SJCRH30 (cell line): ENCODE data around the gene SPART. TPM values are rescaled to one million over a fixed set of nuclear protein-coding genes. Genes with fewer than 3 reads are reported as not detected.

Experiments used
- DNase-seq, 2 experiments: peaks; one replicate each; pipeline ENCODE4 v3.0.0-alpha.2; 2015 to 2020
- H3K27ac ChIP-seq: fragments of 250-450 bp; sonication (Bioruptor Pico); 2 replicates; pipeline ENCODE4 v1.5.1; 2020; ENCODE audit warnings: mild to moderate bottlenecking, moderate library complexity
- H3K27me3 ChIP-seq: fragments of 250-450 bp; sonication (Bioruptor Pico); 2 replicates; pipeline ENCODE4 v1.5.1; 2020; ENCODE audit warnings: mild to moderate bottlenecking, moderate library complexity
- H3K36me3 ChIP-seq: fragments of 250-450 bp; sonication (Bioruptor Pico); 2 replicates; pipeline ENCODE4 v1.5.1; 2020; ENCODE audit warnings: mild to moderate bottlenecking, moderate library complexity
- H3K4me1 ChIP-seq: fragments of 250-450 bp; sonication (Bioruptor Pico); 2 replicates; pipeline ENCODE4 v1.5.1; 2020; ENCODE audit warnings: mild to moderate bottlenecking, moderate library complexity
- H3K4me3 ChIP-seq: fragments of 250-450 bp; sonication (Bioruptor Pico); 2 replicates; pipeline ENCODE4 v1.5.1; 2020; ENCODE audit warnings: mild to moderate bottlenecking, moderate library complexity
- H3K9me3 ChIP-seq: fragments of 250-450 bp; sonication (Bioruptor Pico); replicated peaks from 2 replicates; pipeline ENCODE4 v1.5.1; 2020; ENCODE audit warnings: mild to moderate bottlenecking, moderate library complexity
- total RNA-seq: library from RNA; depleted of rRNA; stranded (reverse); fragments of >200 nt; shearing (Covaris generic); gene quantifications from 2 replicates; pipeline ENCODE4 v1.2.3, GENCODE V29; 2014; rRNA removed

SPART gene
- total RNA-seq, 1 experiment from 2014 or later = 136 TPM

- Histone ChIP-seq H3K27ac (no peak overlapping the region), H3K27me3 (no peaks in the 10 kb centered on the region), H3K9me3 (no peaks in the 10 kb centered on the region)
These were observed 72.8 kb downstream of the SPART start for GRCh38 chr13:36273431-36273830.

DNA sequence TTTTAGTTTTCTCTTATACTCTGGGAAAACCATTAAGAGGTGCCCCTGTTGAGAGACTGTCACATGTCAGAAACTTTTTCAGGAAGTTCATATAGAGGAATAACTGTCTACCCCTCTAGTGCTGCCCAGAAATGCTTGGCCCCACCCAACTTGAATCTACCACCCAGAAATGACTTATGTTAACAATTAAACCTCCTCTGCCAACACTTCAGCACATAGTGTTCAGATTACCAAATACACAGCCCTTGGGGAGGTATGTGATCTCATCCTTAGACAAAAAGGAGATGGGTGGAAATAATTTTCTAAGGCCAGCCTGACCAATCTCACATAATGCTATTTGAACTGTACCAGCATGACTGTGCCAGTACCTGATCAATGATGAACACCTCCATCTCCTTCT is 84.2 kb downstream of the SPART start:
- no peak overlapping the region for H3K27ac ChIP-seq
- H3K9me3 ChIP-seq = no peaks in the 10 kb centered on the region
- no peaks in the 10 kb centered on the region for H3K27me3 ChIP-seq
- no peaks in the 10 kb centered on the region for H3K4me1 ChIP-seq
- no peaks in the 10 kb centered on the region for H3K36me3 ChIP-seq
- no peak overlapping the region for H3K4me3 ChIP-seq
- no peak for DNase-seq

More at GRCh38 chr13:36273431-36273830, 72.8 kb downstream of the SPART start:
- H3K4me3 ChIP-seq = no peak overlapping the region
- DNase-seq = no peak
- H3K4me1 ChIP-seq = peaks cover 8% of the 10 kb centered on the region; the same call in 1 of the 2 replicates
- H3K36me3 ChIP-seq = no peaks in the 10 kb centered on the region

DNA sequence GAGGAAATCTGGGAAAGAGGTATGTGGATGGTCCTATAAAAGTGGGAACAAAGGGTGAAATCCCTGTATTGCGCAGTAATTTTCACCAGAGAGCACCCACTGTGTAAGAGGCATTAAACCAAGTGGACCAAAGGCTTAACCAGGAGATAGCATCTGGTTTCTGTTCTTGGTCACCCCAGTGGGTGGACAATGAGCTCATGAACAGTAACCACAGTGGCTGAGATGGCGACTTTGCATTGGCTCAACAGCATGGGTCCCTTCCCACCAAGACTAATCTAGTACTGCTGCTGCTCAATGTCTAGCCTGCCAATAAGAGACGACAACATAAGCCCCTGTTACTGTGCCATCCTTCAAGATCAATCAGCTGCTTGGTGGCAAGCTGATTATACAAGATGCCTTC is 85.2 kb downstream of the SPART start:
- H3K9me3 ChIP-seq = no peaks in the 10 kb centered on the region
- H3K27me3 ChIP-seq = no peaks in the 10 kb centered on the region
- no peak overlapping the region for H3K4me3 ChIP-seq
- peak in 1 of 2 experiments; percentile 15 for DNase-seq
- no peak overlapping the region for H3K27ac ChIP-seq
- H3K4me1 ChIP-seq = no peaks in the 10 kb centered on the region
- H3K36me3 ChIP-seq = no peaks in the 10 kb centered on the region

DNA sequence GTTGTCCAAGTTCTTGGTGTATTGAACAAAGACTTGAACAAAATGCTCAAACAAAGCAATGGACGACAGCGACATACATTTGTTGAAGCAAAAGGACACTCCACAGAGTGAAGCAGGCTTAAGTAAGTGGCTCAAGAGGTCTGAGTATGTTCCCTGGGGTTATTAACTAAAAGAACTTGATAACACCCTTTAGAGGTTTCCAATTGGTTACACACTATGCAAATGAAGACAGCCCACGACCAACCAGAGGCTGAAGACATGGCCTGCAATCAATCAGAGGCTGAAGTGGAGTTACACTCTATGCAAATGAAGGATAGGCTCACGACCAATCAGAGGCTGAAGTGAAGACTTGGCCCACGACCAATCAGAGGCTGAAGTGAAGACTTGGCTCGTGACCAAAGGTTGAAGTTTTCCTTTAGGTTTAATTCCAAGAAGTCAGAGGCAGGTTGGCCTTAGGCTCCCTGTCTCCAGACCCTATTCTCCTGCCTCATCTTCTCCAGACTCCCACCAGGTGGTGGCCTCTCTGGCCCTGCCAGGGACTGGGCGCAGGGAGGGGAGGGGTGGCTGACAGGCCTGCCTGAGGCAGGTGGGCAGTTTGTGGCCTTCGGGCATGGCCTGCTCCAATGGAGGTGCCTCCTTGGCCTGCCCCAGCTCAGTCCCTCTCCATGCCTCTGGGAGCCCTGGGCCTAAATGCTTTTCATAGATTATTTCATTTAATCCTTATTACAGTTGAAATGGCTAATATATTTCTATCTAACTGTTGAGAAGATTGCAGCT is 86.6 kb downstream of the SPART start:
- Histone ChIP-seq H3K4me3 (no peak overlapping the region), H3K27ac (no peak overlapping the region), H3K9me3 (no peaks in the 10 kb centered on the region), H3K4me1 (no peaks in the 10 kb centered on the region), H3K27me3 (no peaks in the 10 kb centered on the region), H3K36me3 (no peaks in the 10 kb centered on the region)
- peak in 1 of 2 experiments; percentile 15 for DNase-seq

DNA sequence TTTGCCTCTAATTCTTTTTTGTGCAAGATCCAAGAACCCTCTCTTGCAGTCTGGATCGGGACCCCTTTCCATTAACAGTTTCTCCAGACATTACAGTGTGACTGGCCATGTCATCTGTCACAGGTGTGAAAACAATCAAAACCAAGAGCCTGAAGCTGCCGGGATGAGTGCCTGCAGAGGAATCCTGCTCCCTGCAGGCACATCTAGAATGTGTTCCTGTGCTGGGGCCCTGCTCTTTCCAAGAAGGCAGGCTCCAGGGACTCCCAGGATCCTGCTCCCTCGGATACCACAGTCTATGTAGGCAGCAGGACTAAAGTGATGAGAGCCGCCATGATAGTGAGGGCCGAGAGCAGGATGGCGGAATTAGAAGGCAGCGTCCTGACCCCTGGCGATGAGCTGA is 87.4 kb downstream of the SPART start:
- no peak overlapping the region for H3K27ac ChIP-seq
- H3K9me3 ChIP-seq = no peaks in the 10 kb centered on the region
- H3K4me3 ChIP-seq = no peak overlapping the region
- H3K27me3 ChIP-seq = no peaks in the 10 kb centered on the region
- no peaks in the 10 kb centered on the region for H3K36me3 ChIP-seq
- no peak for DNase-seq
- H3K4me1 ChIP-seq = no peaks in the 10 kb centered on the region

Other genes with a start within 250 kb of the SPART start
- 17.0 and 17.9 TPM in 2 replicates for gene DCLK1, start 215.0 kb downstream of the SPART start, total RNA-seq
- gene SOHLH2, start 131.8 kb downstream of the SPART start, total RNA-seq = 2.4 and 2.7 TPM in 2 replicates
- gene CCDC169, start 48.6 kb downstream of the SPART start, total RNA-seq = 5.6 and 8.5 TPM in 2 replicates
- gene CCNA1, start 86.1 kb upstream of the SPART start, total RNA-seq = 2.1 and 2.6 TPM in 2 replicates